ENCODE data around the gene POP5. TPM values are rescaled to one million over a fixed set of nuclear protein-coding genes. Genes with fewer than 3 reads are reported as not detected.

The POP5 gene, protein sequence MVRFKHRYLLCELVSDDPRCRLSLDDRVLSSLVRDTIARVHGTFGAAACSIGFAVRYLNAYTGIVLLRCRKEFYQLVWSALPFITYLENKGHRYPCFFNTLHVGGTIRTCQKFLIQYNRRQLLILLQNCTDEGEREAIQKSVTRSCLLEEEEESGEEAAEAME
- 42.8 TPM for total RNA-seq (2013)
- polyA plus RNA-seq = 10 to 100 TPM; 57.2 to 78.7 (median 61.2) TPM
- 16.5 and 29.2 TPM in 2 replicates for polyA minus RNA-seq
- total RNA-seq = 0.42 to 12.2 (median 4.8) reads per million in 11 experiments

DNA sequence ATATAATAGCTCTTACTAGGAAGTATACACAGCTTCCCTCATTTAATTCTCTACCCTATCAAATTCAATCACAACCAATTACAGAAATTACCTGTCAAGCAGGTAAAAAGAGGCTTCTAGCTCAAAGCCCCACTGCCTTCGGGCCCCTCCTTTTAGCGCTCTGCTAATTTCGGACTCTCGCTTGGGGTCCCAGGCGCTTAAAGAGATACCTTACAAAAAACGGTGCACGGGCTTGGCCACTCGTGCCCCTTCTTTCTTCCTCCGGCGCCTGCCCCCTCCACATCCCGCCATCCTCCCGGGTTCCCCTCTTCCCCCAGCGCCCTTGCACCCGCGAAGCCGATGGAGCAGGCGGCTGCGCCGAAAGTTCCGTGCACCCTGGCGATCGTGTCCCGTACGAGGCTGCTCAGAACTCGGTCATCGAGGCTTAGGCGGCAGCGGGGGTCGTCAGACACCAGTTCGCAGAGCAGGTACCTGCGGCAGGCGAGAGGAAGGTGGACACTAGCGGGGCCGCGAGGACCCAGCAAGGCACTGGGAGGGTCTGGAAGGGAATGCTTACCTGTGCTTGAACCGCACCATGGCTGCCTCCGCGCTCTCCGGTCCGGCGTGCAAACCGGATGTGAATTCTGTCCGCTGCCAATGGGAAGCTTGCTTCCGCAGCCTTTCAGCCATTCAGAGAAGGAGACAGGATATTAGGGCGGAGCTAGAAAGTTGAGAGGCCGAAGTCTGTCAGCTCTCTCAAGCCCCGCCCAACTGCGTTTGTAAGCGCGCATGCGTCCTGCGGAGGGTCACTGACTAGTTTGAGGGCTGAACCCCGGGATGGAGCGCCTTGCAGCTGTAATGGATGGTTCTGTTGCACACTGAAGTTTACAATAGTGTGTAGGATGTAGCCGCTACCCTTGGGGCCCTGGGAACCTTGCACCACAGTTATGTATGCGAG lies at the start of gene POP5:
TSS of gene POP5 (minus strand) at position 616 of the 937 bp plus-strand sequence. CDS start at position 576, 40 bp downstream.
- peak within 1 kb of the TSS; percentile 68 to 89 (median 84) for H3K4me3 ChIP-seq (replicated peaks in 1 of 3; ENCODE audit: low read depth in 2 of 3, low read length in 3 of 3)
- peak within 1 kb of the TSS; percentile 87 for H3K4me2 ChIP-seq (replicated peaks; ENCODE audit: extremely low read depth, low read length, poor library complexity, severe bottlenecking)
- Mint-ChIP-seq H3K4me1 (peaks cover 34% of the 10 kb centered on the region), H3K36me3 (peaks cover 33 to 37% of the 10 kb centered on the region in 2 donors), H3K27ac (peak within 1 kb of the TSS; percentile 79 to 95 (median 91)), H3K4me3 (peak within 1 kb of the TSS; percentile 91 to 96), H3K9me3 (peaks cover 0 to 11% (median 0%) of the 10 kb centered on the region in 7 donors), H3K27me3 (ENCODE audit: low read depth in 3 of 3) (peaks cover 23 to 32% (median 25%) of the 10 kb centered on the region in 3 donors)
- under 1% methylated on average over 55 of the region's 56 CpGs for WGBS (ENCODE audit: insufficient coverage)
- intact Hi-C loops (cut with micrococcal nuclease) = loop anchor here in 1 of 2 donors (2.0 to 5.0 kb wide), 3 partner anchors 106 to 391 kb away; partner anchors contain the start of gene MLEC
- H3K27me3 ChIP-seq (ENCODE audit: control insufficient read depth in 2 of 2, insufficient read depth in 2 of 2, low read length in 2 of 2) = peaks cover 3 to 23% of the 10 kb centered on the region in 2 donors
- peaks cover 26% of the 10 kb centered on the region for H4K20me1 ChIP-seq (ENCODE audit: insufficient read depth, low read length)
- H3K9me3 ChIP-seq (replicated peaks in 1 of 2; ENCODE audit: control insufficient read depth in 1 of 2, insufficient read depth in 1 of 2, low read length in 2 of 2) = no peaks in the 10 kb centered on the region
- peak within 1 kb of the TSS; percentile 36 to 76 for H3K27ac ChIP-seq (ENCODE audit: low read depth in 1 of 2, low read length in 2 of 2)
- peaks cover 34 to 38% of the 10 kb centered on the region in 2 donors for H3K36me3 ChIP-seq (replicated peaks in 1 of 2; ENCODE audit: control insufficient read depth in 1 of 2, insufficient read depth in 2 of 2, low read length in 2 of 2)
- TF ChIP-seq, protein P1, sequence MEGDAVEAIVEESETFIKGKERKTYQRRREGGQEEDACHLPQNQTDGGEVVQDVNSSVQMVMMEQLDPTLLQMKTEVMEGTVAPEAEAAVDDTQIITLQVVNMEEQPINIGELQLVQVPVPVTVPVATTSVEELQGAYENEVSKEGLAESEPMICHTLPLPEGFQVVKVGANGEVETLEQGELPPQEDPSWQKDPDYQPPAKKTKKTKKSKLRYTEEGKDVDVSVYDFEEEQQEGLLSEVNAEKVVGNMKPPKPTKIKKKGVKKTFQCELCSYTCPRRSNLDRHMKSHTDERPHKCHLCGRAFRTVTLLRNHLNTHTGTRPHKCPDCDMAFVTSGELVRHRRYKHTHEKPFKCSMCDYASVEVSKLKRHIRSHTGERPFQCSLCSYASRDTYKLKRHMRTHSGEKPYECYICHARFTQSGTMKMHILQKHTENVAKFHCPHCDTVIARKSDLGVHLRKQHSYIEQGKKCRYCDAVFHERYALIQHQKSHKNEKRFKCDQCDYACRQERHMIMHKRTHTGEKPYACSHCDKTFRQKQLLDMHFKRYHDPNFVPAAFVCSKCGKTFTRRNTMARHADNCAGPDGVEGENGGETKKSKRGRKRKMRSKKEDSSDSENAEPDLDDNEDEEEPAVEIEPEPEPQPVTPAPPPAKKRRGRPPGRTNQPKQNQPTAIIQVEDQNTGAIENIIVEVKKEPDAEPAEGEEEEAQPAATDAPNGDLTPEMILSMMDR (IDR thresholded peaks at IDR 0.05) = no peak
- H2AFZ ChIP-seq (ENCODE audit: insufficient read depth, low read depth, low read length, poor library complexity, severe bottlenecking) = peak within 1 kb of the TSS; percentile 95
- H3K4me1 ChIP-seq (ENCODE audit: control insufficient read depth in 1 of 2, insufficient read depth in 2 of 2, low read length in 2 of 2) = peaks cover 27 to 42% of the 10 kb centered on the region in 2 donors
- peak within 1 kb of the TSS; percentile 71 for H3K9ac ChIP-seq (ENCODE audit: insufficient read depth, low read length, poor library complexity, severe bottlenecking)
- DNase-seq = peak; percentile 96 to 99 (median 96)
- peaks cover 7% of the 10 kb centered on the region for H3K79me2 ChIP-seq (ENCODE audit: insufficient read depth, low read length)

Data from CD14-positive monocyte (primary cell).